CD4-positive, alpha-beta T cell (primary cell): ENCODE results near the gene ZNF595. TPM values are rescaled to one million over a fixed set of nuclear protein-coding genes. Genes with fewer than 3 reads are reported as not detected.
"Not testable (repeated sequence)": the region's sequence is repeated elsewhere in the genome, so short reads cannot be mapped to it uniquely, and the experiment has no call there.

Source experiments
- ATAC-seq: fragments of 200-7000 bp; cut with Tn5 transposase; one replicate; pipeline ENCODE4 v1.10.0; 2022; ENCODE audit warnings: mild to moderate bottlenecking; ENCODE audit not compliant: poor library complexity
- CTCF ChIA-PET: fragments of 350-600 bp; sonication (Branson Sonifier 250); formaldehyde crosslinking; loops from one replicate; lab custom pipeline; 2021; ENCODE audit warnings: antibody characterized with exemption, inconsistent platforms; lab: Charles Lee
- POLR2A ChIA-PET: fragments of 350-600 bp; sonication (Branson Sonifier 250); formaldehyde crosslinking; loops from one replicate; lab custom pipeline; 2021; ENCODE audit warnings: antibody characterized with exemption, inconsistent platforms; lab: Charles Lee
- DNase-seq, 14 experiments: peaks; one replicate each; pipeline ENCODE4 v3.0.0-alpha.2; 2013 to 2020; ENCODE audit warnings: mixed read lengths in 2 of 14
- H3K27ac ChIP-seq, 2 donors: one replicate each; pipeline versions ENCODE4 v1.5.1 to v1.7.0; 2013; ENCODE audit warnings: low read length in 2 of 2, low read depth in 1 of 2, mild to moderate bottlenecking in 1 of 2
- H3K27me3 ChIP-seq, 2 experiments: 1 replicate in 1 of 2; 2 replicates in 1 of 2; pipeline versions ENCODE4 v1.6.1 to v1.7.0; 2013; ENCODE audit warnings: low read length in 2 of 2, control low read depth in 1 of 2, mild to moderate bottlenecking in 1 of 2, moderate library complexity in 1 of 2; ENCODE audit not compliant: insufficient read depth in 2 of 2, control insufficient read depth in 1 of 2
- H3K36me3 ChIP-seq: one replicate; pipeline ENCODE4 v1.6.1; 2013; ENCODE audit warnings: low read length, control low read depth; ENCODE audit not compliant: insufficient read depth
- H3K4me1 ChIP-seq: one replicate; pipeline ENCODE4 v1.6.1; 2013; ENCODE audit warnings: low read length, control low read depth; ENCODE audit not compliant: insufficient read depth
- H3K4me3 ChIP-seq: one replicate; pipeline ENCODE4 v1.5.1; 2013; ENCODE audit warnings: mild to moderate bottlenecking, low read length, moderate library complexity
- H3K9me3 ChIP-seq, 2 experiments: 1 replicate in 1 of 2; 2 replicates in 1 of 2; pipeline versions ENCODE4 v1.6.1 to v1.7.0; 2013; ENCODE audit warnings: low read length in 2 of 2, mild to moderate bottlenecking in 2 of 2, control low read depth in 1 of 2, moderate library complexity in 1 of 2; ENCODE audit not compliant: control insufficient read depth in 1 of 2, insufficient read depth in 1 of 2
- H3K27ac Mint-ChIP-seq: one replicate; pipeline ENCODE4 v1.8.0; 2020; ENCODE audit warnings: mixed read lengths
- H3K27me3 Mint-ChIP-seq: one replicate; pipeline ENCODE4 v1.8.0; 2021; ENCODE audit warnings: mixed read lengths
- H3K36me3 Mint-ChIP-seq: one replicate; pipeline ENCODE4 v1.8.0; 2021; ENCODE audit warnings: low read depth, mixed read lengths
- H3K4me1 Mint-ChIP-seq: one replicate; pipeline ENCODE4 v1.8.0; 2021; ENCODE audit warnings: low read depth, mixed read lengths
- H3K4me3 Mint-ChIP-seq: one replicate; pipeline ENCODE4 v1.8.0; 2020; ENCODE audit warnings: mild to moderate bottlenecking, mixed read lengths
- H3K9me3 Mint-ChIP-seq: one replicate; pipeline ENCODE4 v1.8.0; 2020; ENCODE audit warnings: mixed read lengths
- intact Hi-C, 2 experiments: fragments of 100-400 bp; cut with DNase I in 1 of 2; cut with micrococcal nuclease in 1 of 2; formaldehyde crosslinking; loops; one replicate each; pipeline versions ENCODE4 v1.15.1 to v1.9.0; 2023 to 2025; cut with DNase I, micrococcal nuclease
- total RNA-seq, 174 experiments: library from RNA in 2 of 174; stranded (reverse) in 2 of 174; gene quantifications; one replicate each; pipeline ENCODE4 v1.2.3 and lab custom pipeline; 2021 to 2026

ZNF595 gene
- total RNA-seq, 2 experiments from 2014 or later: 16.0 to 16.3 TPM

- H3K9me3 ChIP-seq, H3K27ac ChIP-seq, H3K4me1 ChIP-seq, H3K4me1 Mint-ChIP-seq, POLR2A ChIA-PET, H3K4me3 Mint-ChIP-seq, H3K36me3 ChIP-seq, intact Hi-C loops, H3K27ac Mint-ChIP-seq, H3K4me3 ChIP-seq, ATAC-seq, DNase-seq, H3K27me3 ChIP-seq, H3K9me3 Mint-ChIP-seq, H3K27me3 Mint-ChIP-seq, H3K36me3 Mint-ChIP-seq: not testable (repeated sequence)
- CTCF ChIA-PET: interaction anchor here (1.5 kb wide), 1 partner anchor 11 kb away, joined by 5 read pairs; no protein-coding TSS in a partner anchor
Observed at GRCh38 chr4:38202-38601, 14.9 kb upstream of the ZNF595 start.

- H3K9me3 Mint-ChIP-seq, H3K4me1 ChIP-seq, H3K27ac ChIP-seq, intact Hi-C loops, ATAC-seq, H3K27me3 ChIP-seq, H3K27me3 Mint-ChIP-seq, H3K4me3 ChIP-seq, H3K4me3 Mint-ChIP-seq, DNase-seq, H3K36me3 ChIP-seq, H3K36me3 Mint-ChIP-seq, H3K9me3 ChIP-seq, H3K4me1 Mint-ChIP-seq, H3K27ac Mint-ChIP-seq: not testable (repeated sequence)
- POLR2A ChIA-PET: interaction anchor here (1.0 to 1.3 kb wide), 2 partner anchors 8 to 81 kb away, joined by 3 to 4 read pairs; partner anchors contain the start of gene ZNF718
- CTCF ChIA-PET: interaction anchor here (0.8 to 1.2 kb wide), 4 partner anchors 9 to 18 kb away, joined by 3 to 4 read pairs (median 4); no protein-coding TSS in a partner anchor
Observed at GRCh38 chr4:43375-43774, 9.7 kb upstream of the ZNF595 start.

GRCh38 chr4:51253-51652, 1.9 kb upstream of the ZNF595 start:
- intact Hi-C loops, H3K27ac ChIP-seq, H3K9me3 Mint-ChIP-seq, H3K4me1 ChIP-seq, DNase-seq, ATAC-seq, H3K27me3 ChIP-seq, H3K27ac Mint-ChIP-seq, H3K36me3 ChIP-seq, H3K27me3 Mint-ChIP-seq, H3K4me3 ChIP-seq, H3K4me3 Mint-ChIP-seq, H3K4me1 Mint-ChIP-seq, H3K36me3 Mint-ChIP-seq: not testable (repeated sequence)
- H3K9me3 ChIP-seq: peaks cover 0 to 15% of the 10 kb centered on the region in 2 experiments
- ChIA-PET CTCF (interaction anchor here (1.3 kb wide), 1 partner anchor 10 kb away, joined by 3 read pairs; no protein-coding TSS in a partner anchor), POLR2A (interaction anchor here (1.2 to 5.8 kb wide), 5 partner anchors 8 to 422 kb away, joined by 4 to 86 read pairs (median 18); partner anchors contain the start of genes ZNF141 and ZNF718)

GRCh38 chr4:51655-52277, 1.4 kb upstream of the ZNF595 start:
- DNase-seq (peak in 4 of 14 experiments; percentile 2 to 61 (median 16)), ATAC-seq (peak; percentile 56)
- H3K27ac Mint-ChIP-seq, H3K4me3 ChIP-seq, H3K36me3 Mint-ChIP-seq, H3K36me3 ChIP-seq, H3K27me3 ChIP-seq, H3K4me1 Mint-ChIP-seq, H3K27ac ChIP-seq, H3K9me3 Mint-ChIP-seq, H3K4me1 ChIP-seq, intact Hi-C loops, H3K4me3 Mint-ChIP-seq, H3K27me3 Mint-ChIP-seq: not testable (repeated sequence)
- H3K9me3 ChIP-seq: peaks cover 0 to 15% of the 10 kb centered on the region in 2 experiments
- CTCF ChIA-PET: interaction anchor here (1.2 to 1.3 kb wide), 2 partner anchors 8 to 10 kb away, joined by 3 to 4 read pairs; no protein-coding TSS in a partner anchor
- POLR2A ChIA-PET: interaction anchor here (0.7 to 5.8 kb wide), 7 partner anchors 9 to 422 kb away, joined by 3 to 86 read pairs (median 5); partner anchors contain the start of genes ZNF141 and ZNF718

GRCh38 chr4:53521-53920, 400 bp downstream of the ZNF595 start:
- H3K27me3 Mint-ChIP-seq, intact Hi-C loops, H3K36me3 ChIP-seq, H3K27ac Mint-ChIP-seq, H3K9me3 Mint-ChIP-seq, H3K4me1 Mint-ChIP-seq, DNase-seq, H3K36me3 Mint-ChIP-seq, H3K27ac ChIP-seq, H3K4me3 Mint-ChIP-seq, H3K4me1 ChIP-seq, CTCF ChIA-PET, H3K27me3 ChIP-seq: not testable (repeated sequence)
- Histone ChIP-seq H3K9me3 (peaks cover 0 to 15% of the 10 kb centered on the region in 2 experiments), H3K4me3 (peak overlapping the region; percentile 16)
- POLR2A ChIA-PET: interaction anchor here (0.9 to 5.8 kb wide), 4 partner anchors 70 to 621 kb away, joined by 3 to 86 read pairs (median 20); partner anchors contain the start of genes MYL5, ZNF141 and ZNF718
- ATAC-seq: peak; percentile 4

GRCh38 chr4:64733-65132, 11.6 kb downstream of the ZNF595 start:
- H3K36me3 Mint-ChIP-seq: peaks cover 27% of the 10 kb centered on the region
- H3K27me3 ChIP-seq, POLR2A ChIA-PET: not testable (repeated sequence)

More at GRCh38 chr4:64733-65132, 11.6 kb downstream of the ZNF595 start:
- peaks cover 7 to 11% of the 10 kb centered on the region in 2 experiments for H3K9me3 ChIP-seq
- H3K27ac Mint-ChIP-seq, H3K27ac ChIP-seq, CTCF ChIA-PET, DNase-seq, intact Hi-C loops, H3K4me1 ChIP-seq, H3K4me3 ChIP-seq, H3K27me3 Mint-ChIP-seq, H3K4me3 Mint-ChIP-seq, ATAC-seq, H3K4me1 Mint-ChIP-seq, H3K36me3 ChIP-seq: not testable (repeated sequence)
- peaks cover 12% of the 10 kb centered on the region for H3K9me3 Mint-ChIP-seq
